Measurements from ENCODE around the gene MTFR1L. TPM values are rescaled to one million over a fixed set of nuclear protein-coding genes. Genes with fewer than 3 reads are reported as not detected.

The MTFR1L gene
- polyA plus RNA-seq, 1 donor from 2014 or later = 115 TPM

DNA sequence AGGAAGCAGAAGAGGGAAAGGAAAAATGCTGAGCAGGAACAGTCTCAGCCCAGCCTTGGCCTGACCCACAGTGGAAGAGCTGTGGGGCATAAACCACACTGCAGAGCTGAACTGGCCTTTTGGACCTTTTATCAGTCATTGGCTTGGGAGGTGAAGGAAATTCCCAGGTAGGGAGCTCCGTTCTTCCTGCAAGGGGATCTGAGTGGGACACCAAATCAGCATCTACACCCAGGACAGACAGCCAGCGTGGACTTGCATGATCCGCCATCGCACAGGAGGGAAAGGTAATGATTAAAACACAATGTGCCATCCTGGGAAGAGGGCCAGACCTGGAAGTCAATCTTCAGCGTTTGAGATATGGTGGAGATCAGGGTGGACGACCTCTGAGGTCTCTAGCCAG is 1.2 kb upstream of the MTFR1L start:
- Histone ChIP-seq H3K27ac (ENCODE audit: low read length) (no peak overlapping the region), H3K9me2 (ENCODE audit: insufficient read depth, low read length) (no peaks in the 10 kb centered on the region), H3K9ac (ENCODE audit: low read length) (peak overlapping the region; percentile 81), H3F3A (ENCODE audit: insufficient read depth, low read length, poor library complexity, severe bottlenecking) (no peaks in the 10 kb centered on the region), H2AFZ (ENCODE audit: low read depth, low read length) (no peak overlapping the region), H4K20me1 (ENCODE audit: insufficient read depth) (no peaks in the 10 kb centered on the region), H3K4me3 (ENCODE audit: low read length) (peak overlapping the region; percentile 89), H3K4me2 (ENCODE audit: low read length) (peak overlapping the region; percentile 43), H3K36me3 (ENCODE audit: insufficient read depth, low read length) (no peaks in the 10 kb centered on the region), H3K79me2 (replicated peaks; ENCODE audit: insufficient read depth, low read length) (peaks cover 21% of the 10 kb centered on the region), H3K9me3 (ENCODE audit: low read length) (no peaks in the 10 kb centered on the region), H3K27me3 (ENCODE audit: insufficient read depth, low read depth, low read length) (no peaks in the 10 kb centered on the region)
- TF ChIP-seq SMC3 (conservative IDR thresholded peaks at IDR 0.05; ENCODE audit: poor library complexity) = no peak
- TF ChIP-seq MXI1 (conservative IDR thresholded peaks at IDR 0.05; ENCODE audit: poor library complexity, severe bottlenecking) = no peak
- TF ChIP-seq, protein P1, sequence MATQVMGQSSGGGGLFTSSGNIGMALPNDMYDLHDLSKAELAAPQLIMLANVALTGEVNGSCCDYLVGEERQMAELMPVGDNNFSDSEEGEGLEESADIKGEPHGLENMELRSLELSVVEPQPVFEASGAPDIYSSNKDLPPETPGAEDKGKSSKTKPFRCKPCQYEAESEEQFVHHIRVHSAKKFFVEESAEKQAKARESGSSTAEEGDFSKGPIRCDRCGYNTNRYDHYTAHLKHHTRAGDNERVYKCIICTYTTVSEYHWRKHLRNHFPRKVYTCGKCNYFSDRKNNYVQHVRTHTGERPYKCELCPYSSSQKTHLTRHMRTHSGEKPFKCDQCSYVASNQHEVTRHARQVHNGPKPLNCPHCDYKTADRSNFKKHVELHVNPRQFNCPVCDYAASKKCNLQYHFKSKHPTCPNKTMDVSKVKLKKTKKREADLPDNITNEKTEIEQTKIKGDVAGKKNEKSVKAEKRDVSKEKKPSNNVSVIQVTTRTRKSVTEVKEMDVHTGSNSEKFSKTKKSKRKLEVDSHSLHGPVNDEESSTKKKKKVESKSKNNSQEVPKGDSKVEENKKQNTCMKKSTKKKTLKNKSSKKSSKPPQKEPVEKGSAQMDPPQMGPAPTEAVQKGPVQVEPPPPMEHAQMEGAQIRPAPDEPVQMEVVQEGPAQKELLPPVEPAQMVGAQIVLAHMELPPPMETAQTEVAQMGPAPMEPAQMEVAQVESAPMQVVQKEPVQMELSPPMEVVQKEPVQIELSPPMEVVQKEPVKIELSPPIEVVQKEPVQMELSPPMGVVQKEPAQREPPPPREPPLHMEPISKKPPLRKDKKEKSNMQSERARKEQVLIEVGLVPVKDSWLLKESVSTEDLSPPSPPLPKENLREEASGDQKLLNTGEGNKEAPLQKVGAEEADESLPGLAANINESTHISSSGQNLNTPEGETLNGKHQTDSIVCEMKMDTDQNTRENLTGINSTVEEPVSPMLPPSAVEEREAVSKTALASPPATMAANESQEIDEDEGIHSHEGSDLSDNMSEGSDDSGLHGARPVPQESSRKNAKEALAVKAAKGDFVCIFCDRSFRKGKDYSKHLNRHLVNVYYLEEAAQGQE (IDR thresholded peaks at IDR 0.05; ENCODE audit: borderline replicate concordance) = no peak
- no peak for TF ChIP-seq RAD21 (conservative IDR thresholded peaks at IDR 0.05)
- no peak for TF ChIP-seq EP300 (conservative IDR thresholded peaks at IDR 0.05; ENCODE audit: poor library complexity, severe bottlenecking)
- TF ChIP-seq, protein P2, sequence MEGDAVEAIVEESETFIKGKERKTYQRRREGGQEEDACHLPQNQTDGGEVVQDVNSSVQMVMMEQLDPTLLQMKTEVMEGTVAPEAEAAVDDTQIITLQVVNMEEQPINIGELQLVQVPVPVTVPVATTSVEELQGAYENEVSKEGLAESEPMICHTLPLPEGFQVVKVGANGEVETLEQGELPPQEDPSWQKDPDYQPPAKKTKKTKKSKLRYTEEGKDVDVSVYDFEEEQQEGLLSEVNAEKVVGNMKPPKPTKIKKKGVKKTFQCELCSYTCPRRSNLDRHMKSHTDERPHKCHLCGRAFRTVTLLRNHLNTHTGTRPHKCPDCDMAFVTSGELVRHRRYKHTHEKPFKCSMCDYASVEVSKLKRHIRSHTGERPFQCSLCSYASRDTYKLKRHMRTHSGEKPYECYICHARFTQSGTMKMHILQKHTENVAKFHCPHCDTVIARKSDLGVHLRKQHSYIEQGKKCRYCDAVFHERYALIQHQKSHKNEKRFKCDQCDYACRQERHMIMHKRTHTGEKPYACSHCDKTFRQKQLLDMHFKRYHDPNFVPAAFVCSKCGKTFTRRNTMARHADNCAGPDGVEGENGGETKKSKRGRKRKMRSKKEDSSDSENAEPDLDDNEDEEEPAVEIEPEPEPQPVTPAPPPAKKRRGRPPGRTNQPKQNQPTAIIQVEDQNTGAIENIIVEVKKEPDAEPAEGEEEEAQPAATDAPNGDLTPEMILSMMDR (IDR thresholded peaks at IDR 0.05; ENCODE audit: poor library complexity, severe bottlenecking) = no peak
- TF ChIP-seq TAF1 (IDR thresholded peaks at IDR 0.05; ENCODE audit: low read depth) = no peak
- no peak for TF ChIP-seq POLR2AphosphoS5 (IDR thresholded peaks at IDR 0.05)

DNA sequence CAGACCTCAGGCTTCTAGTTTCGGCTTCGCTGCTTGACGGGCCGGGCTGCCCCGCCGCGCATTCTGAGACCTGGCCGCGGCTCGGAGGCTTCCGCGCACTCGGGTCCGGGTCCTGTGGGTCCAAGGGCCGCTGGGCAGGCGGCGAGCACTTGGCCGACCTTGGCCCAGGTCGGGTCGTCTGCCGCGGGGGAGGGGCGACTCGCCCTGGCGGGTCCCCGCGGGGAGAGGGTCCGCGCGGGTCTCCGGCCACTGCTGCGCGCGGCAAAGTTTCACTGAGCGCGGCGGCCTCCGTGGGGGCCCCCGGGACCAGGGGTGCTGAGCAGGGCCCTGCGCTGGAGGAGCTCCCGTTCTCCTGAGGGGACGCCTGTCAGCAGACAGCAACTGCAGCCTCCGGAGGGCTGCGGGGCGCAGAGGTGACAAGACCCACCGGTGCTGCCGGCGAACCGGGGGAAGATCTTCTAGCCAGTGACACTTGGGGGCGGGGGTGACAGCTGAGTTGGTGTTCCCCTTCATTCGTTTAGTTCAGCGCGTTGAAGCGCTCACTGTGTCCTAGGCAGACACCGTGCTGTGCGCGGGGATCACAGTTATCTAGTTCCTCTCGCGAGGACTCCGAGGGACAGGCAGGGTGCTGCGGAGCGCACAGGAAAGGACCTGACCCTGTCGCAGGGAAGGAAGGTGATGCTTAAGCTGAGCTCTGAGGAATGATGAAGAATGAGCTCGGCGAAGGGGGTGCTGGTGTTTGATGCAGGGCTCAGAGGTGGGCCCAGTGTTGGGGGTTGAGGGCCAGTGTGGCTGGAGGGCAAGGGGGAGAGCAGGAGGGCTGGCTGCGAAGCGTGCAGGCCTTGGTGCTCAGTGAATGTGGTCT is 725 bp downstream of the MTFR1L start:
- Histone ChIP-seq H3K9me3 (ENCODE audit: low read length) (no peaks in the 10 kb centered on the region), H3K9me2 (ENCODE audit: insufficient read depth, low read length) (no peaks in the 10 kb centered on the region), H3K9ac (ENCODE audit: low read length) (peak overlapping the region; percentile 81), H3F3A (ENCODE audit: insufficient read depth, low read length, poor library complexity, severe bottlenecking) (no peaks in the 10 kb centered on the region), H3K27me3 (ENCODE audit: insufficient read depth, low read depth, low read length) (no peaks in the 10 kb centered on the region), H3K4me2 (ENCODE audit: low read length) (peak overlapping the region; percentile 96), H3K36me3 (ENCODE audit: insufficient read depth, low read length) (no peaks in the 10 kb centered on the region), H3K27ac (ENCODE audit: low read length) (peak overlapping the region; percentile 86), H3K4me3 (ENCODE audit: low read length) (peak overlapping the region; percentile 89), H2AFZ (ENCODE audit: low read depth, low read length) (peak overlapping the region; percentile 48), H3K79me2 (replicated peaks; ENCODE audit: insufficient read depth, low read length) (peaks cover 21% of the 10 kb centered on the region), H4K20me1 (ENCODE audit: insufficient read depth) (no peaks in the 10 kb centered on the region)
- TF ChIP-seq SMC3 (conservative IDR thresholded peaks at IDR 0.05; ENCODE audit: poor library complexity) = peak; percentile 20
- TF ChIP-seq RAD21 (conservative IDR thresholded peaks at IDR 0.05) = peak; percentile 23
- TF ChIP-seq POLR2AphosphoS5 (IDR thresholded peaks at IDR 0.05) = peak; percentile 45
- no peak for TF ChIP-seq EZH2 (IDR thresholded peaks at IDR 0.05; ENCODE audit: borderline replicate concordance, insufficient read depth, low read length, poor library complexity, severe bottlenecking)

Measured in neural cell (in vitro differentiated cells).